Endothelial cell of umbilical vein (primary cell): ENCODE results near the gene SOX5.

ENCODE experiments used
- EZH2 ChIP-seq: IDR thresholded peaks from 2 replicates; pipeline ENCODE4 v1.6.1; 2012; ENCODE audit warnings: borderline replicate concordance, low read depth, mild to moderate bottlenecking, moderate library complexity, low read length, inconsistent platforms; ENCODE audit not compliant: severe bottlenecking
- FOS ChIP-seq: IDR thresholded peaks from 2 replicates; pipeline ENCODE4 v1.6.1; 2011; ENCODE audit warnings: mild to moderate bottlenecking, low read length, moderate library complexity, borderline replicate concordance; ENCODE audit not compliant: insufficient read depth
- JUN ChIP-seq: IDR thresholded peaks from 2 replicates; pipeline ENCODE4 v1.6.1; 2011; ENCODE audit warnings: borderline replicate concordance, low read depth; ENCODE audit not compliant: insufficient read length, insufficient read depth
- MYC ChIP-seq: IDR thresholded peaks from one replicate; pipeline ENCODE4 v1.6.1; 2011; ENCODE audit warnings: mild to moderate bottlenecking, low read depth, low read length
- POLR2A ChIP-seq: IDR thresholded peaks from 2 replicates; pipeline ENCODE4 v1.6.1; 2012; ENCODE audit warnings: low read depth, mild to moderate bottlenecking, control low read depth, low read length
- POLR2AphosphoS5 ChIP-seq: IDR thresholded peaks from 2 replicates; pipeline ENCODE4 v1.6.1; 2012; ENCODE audit warnings: low read depth, mild to moderate bottlenecking, control low read depth, low read length, moderate library complexity; ENCODE audit not compliant: insufficient read depth
- TF ChIP-seq, protein P1 (sequence below), 2 donors: IDR thresholded peaks; 1 replicate in 1 of 2; 2 replicates in 1 of 2; pipeline ENCODE4 v1.5.1; 2011; ENCODE audit warnings: low read length in 2 of 2, mild to moderate bottlenecking in 2 of 2, moderate library complexity in 2 of 2, control low read depth in 1 of 2, inconsistent platforms in 1 of 2, low read depth in 1 of 2; ENCODE audit not compliant: insufficient read depth in 1 of 2; ENCODE audit errors: extremely low read depth in 1 of 2

- no peak for TF ChIP-seq POLR2A
- TF ChIP-seq, protein P1, sequence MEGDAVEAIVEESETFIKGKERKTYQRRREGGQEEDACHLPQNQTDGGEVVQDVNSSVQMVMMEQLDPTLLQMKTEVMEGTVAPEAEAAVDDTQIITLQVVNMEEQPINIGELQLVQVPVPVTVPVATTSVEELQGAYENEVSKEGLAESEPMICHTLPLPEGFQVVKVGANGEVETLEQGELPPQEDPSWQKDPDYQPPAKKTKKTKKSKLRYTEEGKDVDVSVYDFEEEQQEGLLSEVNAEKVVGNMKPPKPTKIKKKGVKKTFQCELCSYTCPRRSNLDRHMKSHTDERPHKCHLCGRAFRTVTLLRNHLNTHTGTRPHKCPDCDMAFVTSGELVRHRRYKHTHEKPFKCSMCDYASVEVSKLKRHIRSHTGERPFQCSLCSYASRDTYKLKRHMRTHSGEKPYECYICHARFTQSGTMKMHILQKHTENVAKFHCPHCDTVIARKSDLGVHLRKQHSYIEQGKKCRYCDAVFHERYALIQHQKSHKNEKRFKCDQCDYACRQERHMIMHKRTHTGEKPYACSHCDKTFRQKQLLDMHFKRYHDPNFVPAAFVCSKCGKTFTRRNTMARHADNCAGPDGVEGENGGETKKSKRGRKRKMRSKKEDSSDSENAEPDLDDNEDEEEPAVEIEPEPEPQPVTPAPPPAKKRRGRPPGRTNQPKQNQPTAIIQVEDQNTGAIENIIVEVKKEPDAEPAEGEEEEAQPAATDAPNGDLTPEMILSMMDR (IDR thresholded peaks at IDR 0.05; ENCODE audit: extremely low read depth in 1 of 2, insufficient read depth in 1 of 2, low read depth in 1 of 2, low read length in 2 of 2): no peak
- no peak for TF ChIP-seq JUN
- TF ChIP-seq FOS: no peak
- TF ChIP-seq MYC: no peak
- TF ChIP-seq EZH2: no peak
- TF ChIP-seq POLR2AphosphoS5: no peak
These were observed 101.6 kb downstream of the SOX5 start for GRCh38 chr12:23847857-23848256.
